Sigmoid colon (tissue), 4 donors: ENCODE results near the gene BRAP.

Experiments
- CTCF ChIP-seq, 4 experiments: fragments of 450-650 bp in 3 of 4; fragments of 200-600 bp in 1 of 4; IDR thresholded peaks; one replicate each; pipeline ENCODE4 v1.5.1; 2016 to 2019; ENCODE audit warnings: antibody characterized with exemption in 4 of 4, mild to moderate bottlenecking in 3 of 4, moderate library complexity in 2 of 4
- EP300 ChIP-seq, 4 donors: sonication (generic); formaldehyde crosslinking; IDR thresholded peaks; one replicate each; pipeline ENCODE4 v1.6.1; 2017; ENCODE audit warnings: antibody characterized with exemption in 4 of 4
- POLR2A ChIP-seq, 2 donors: fragments of 450-650 bp; IDR thresholded peaks; one replicate each; pipeline ENCODE4 v1.6.1; 2016; ENCODE audit warnings: antibody characterized with exemption in 2 of 2, mild to moderate bottlenecking in 2 of 2, moderate library complexity in 2 of 2
- POLR2AphosphoS5 ChIP-seq, 4 donors: sonication (generic); formaldehyde crosslinking; IDR thresholded peaks; one replicate each; pipeline ENCODE4 v1.6.1; 2017; ENCODE audit warnings: antibody characterized with exemption in 4 of 4

GRCh38 chr12:111720457-111720856 lies 34.7 kb upstream of the BRAP start:
- TF ChIP-seq CTCF (IDR thresholded peaks at IDR 0.05) (no peak), EP300 (IDR thresholded peaks at IDR 0.05) (no peak), POLR2A (IDR thresholded peaks at IDR 0.05) (no peak), POLR2AphosphoS5 (IDR thresholded peaks at IDR 0.05) (no peak)
